ENCODE data around the gene C8B. TPM values are rescaled to one million over a fixed set of nuclear protein-coding genes. Genes with fewer than 3 reads are reported as not detected.

Gene C8B
- total RNA-seq, 6 donors from 2014 or later = 0.26 to 9.6 (median 0.98) TPM; not detected in 1

GRCh38 chr1:56973923-56974742 is 8.3 kb upstream of the C8B start:
- Histone ChIP-seq H3K36me3 (no peaks in the 10 kb centered on the region), H3K4me1 (no peaks in the 10 kb centered on the region), H3K9me3 (no peaks in the 10 kb centered on the region), H3K4me3 (no peak overlapping the region), H3K27me3 (no peaks in the 10 kb centered on the region), H3K27ac (no peak overlapping the region)
- no peak for DNase-seq
- peak in 1 of 2 donors; percentile 34 for ATAC-seq (ENCODE audit: low FRiP score in 2 of 2)
- no peak for TF ChIP-seq POLR2AphosphoS5 (IDR thresholded peaks at IDR 0.05)
- no peak for TF ChIP-seq CTCF (IDR thresholded peaks at IDR 0.05)
- no peak for TF ChIP-seq POLR2A (IDR thresholded peaks at IDR 0.05)
- 74 to 90% methylated on average over 4 to 5 of the region's 5 CpGs for WGBS, 2 donors

GRCh38 chr1:56972976-56973375 is 7.2 kb upstream of the C8B start:
- 46 to 73% methylated on average over 1 of the region's 1 CpG for WGBS, 2 donors
- Histone ChIP-seq H3K4me1 (no peaks in the 10 kb centered on the region), H3K27ac (no peak overlapping the region), H3K27me3 (no peaks in the 10 kb centered on the region), H3K36me3 (no peaks in the 10 kb centered on the region), H3K4me3 (no peak overlapping the region), H3K9me3 (no peaks in the 10 kb centered on the region)
- TF ChIP-seq POLR2AphosphoS5 (IDR thresholded peaks at IDR 0.05) (no peak), EP300 (IDR thresholded peaks at IDR 0.05) (no peak), CTCF (IDR thresholded peaks at IDR 0.05) (no peak), POLR2A (IDR thresholded peaks at IDR 0.05) (no peak)
- no peak for ATAC-seq (ENCODE audit: low FRiP score in 2 of 2)
- no peak for DNase-seq

- H3K9me3 ChIP-seq = no peaks in the 10 kb centered on the region
- WGBS, 2 donors = 85 to 93% methylated on average over 1 of the region's 1 CpG
- ATAC-seq (ENCODE audit: low FRiP score in 2 of 2) (no peak), DNase-seq (no peak)
- H3K36me3 ChIP-seq = no peaks in the 10 kb centered on the region
- no peak overlapping the region for H3K27ac ChIP-seq
- no peaks in the 10 kb centered on the region for H3K27me3 ChIP-seq
- H3K4me1 ChIP-seq = no peaks in the 10 kb centered on the region
- no peak for TF ChIP-seq EP300 (IDR thresholded peaks at IDR 0.05)
- TF ChIP-seq CTCF (IDR thresholded peaks at IDR 0.05) = no peak
- TF ChIP-seq POLR2AphosphoS5 (IDR thresholded peaks at IDR 0.05) = no peak
- TF ChIP-seq POLR2A (IDR thresholded peaks at IDR 0.05) = no peak
- H3K4me3 ChIP-seq = no peak overlapping the region
These were observed 4.5 kb upstream of the C8B start for GRCh38 chr1:56970280-56970679.

GRCh38 chr1:56968878-56969495 is 3.2 kb upstream of the C8B start:
- H3K36me3 ChIP-seq = no peaks in the 10 kb centered on the region
- WGBS, 2 donors = 92 to 100% methylated on average over 2 of the region's 2 CpGs
- no peak for TF ChIP-seq POLR2AphosphoS5 (IDR thresholded peaks at IDR 0.05)
- TF ChIP-seq POLR2A (IDR thresholded peaks at IDR 0.05) = no peak
- no peak for TF ChIP-seq EP300 (IDR thresholded peaks at IDR 0.05)
- TF ChIP-seq CTCF (IDR thresholded peaks at IDR 0.05) = no peak
- no peaks in the 10 kb centered on the region for H3K27me3 ChIP-seq
- H3K4me3 ChIP-seq = no peak overlapping the region
- DNase-seq (no peak), ATAC-seq (ENCODE audit: low FRiP score in 2 of 2) (no peak)
- no peaks in the 10 kb centered on the region for H3K9me3 ChIP-seq
- H3K4me1 ChIP-seq = no peaks in the 10 kb centered on the region
- H3K27ac ChIP-seq = no peak overlapping the region
